GM23248 (cell line): Measurements from ENCODE around the gene UGGT1. TPM values are rescaled to one million over a fixed set of nuclear protein-coding genes. Genes with fewer than 3 reads are reported as not detected.

Experiments
- DNase-seq: peaks from one replicate; pipeline ENCODE4 v3.0.0-alpha.2; 2015
- H2AFZ ChIP-seq: fragments of 200-600 bp; sonication (generic); 2 replicates; pipeline ENCODE4 v1.6.1; 2016; ENCODE audit warnings: antibody characterized with exemption
- H3F3A ChIP-seq: fragments of 200-600 bp; sonication (generic); 2 replicates; pipeline ENCODE4 v1.6.1; 2016; ENCODE audit warnings: mild to moderate bottlenecking, antibody characterized with exemption, mixed run types; ENCODE audit not compliant: insufficient read depth
- H3K27ac ChIP-seq: fragments of 200-600 bp; sonication (generic); 2 replicates; pipeline ENCODE4 v1.5.1; 2016; ENCODE audit warnings: mild to moderate bottlenecking
- H3K27me3 ChIP-seq: fragments of 200-600 bp; sonication (generic); replicated peaks from 2 replicates; pipeline ENCODE4 v1.6.1; 2016; ENCODE audit warnings: mild to moderate bottlenecking; ENCODE audit not compliant: insufficient read depth
- H3K36me3 ChIP-seq: fragments of 200-600 bp; sonication (generic); 2 replicates; pipeline ENCODE4 v1.6.1; 2016; ENCODE audit warnings: low read depth, mild to moderate bottlenecking
- H3K4me1 ChIP-seq: fragments of 200-600 bp; sonication (generic); 2 replicates; pipeline ENCODE4 v1.6.1; 2016; ENCODE audit warnings: mild to moderate bottlenecking; ENCODE audit not compliant: insufficient read depth
- H3K4me2 ChIP-seq: fragments of 200-600 bp; sonication (generic); one replicate; pipeline ENCODE4 v1.6.1; 2016; ENCODE audit warnings: mild to moderate bottlenecking; ENCODE audit not compliant: unreplicated experiment
- H3K4me3 ChIP-seq: fragments of 200-600 bp; sonication (generic); 2 replicates; pipeline ENCODE4 v1.5.1; 2016; ENCODE audit warnings: mild to moderate bottlenecking
- H3K79me2 ChIP-seq: fragments of 200-600 bp; sonication (generic); 2 replicates; pipeline ENCODE4 v1.6.1; 2016; ENCODE audit warnings: mild to moderate bottlenecking; ENCODE audit not compliant: insufficient read depth
- H3K9ac ChIP-seq: fragments of 200-600 bp; sonication (generic); 2 replicates; pipeline ENCODE4 v1.6.1; 2016; ENCODE audit warnings: mild to moderate bottlenecking
- H3K9me2 ChIP-seq: fragments of 200-600 bp; sonication (generic); 2 replicates; pipeline ENCODE4 v1.6.1; 2016; ENCODE audit warnings: mixed run types, mild to moderate bottlenecking, moderate library complexity; ENCODE audit not compliant: insufficient read depth
- H3K9me3 ChIP-seq: fragments of 200-600 bp; sonication (generic); one replicate; pipeline ENCODE4 v1.6.1; 2017; ENCODE audit warnings: low read depth
- H4K20me1 ChIP-seq: fragments of 200-600 bp; sonication (generic); 2 replicates; pipeline ENCODE4 v1.6.0; 2016; ENCODE audit not compliant: insufficient read depth
- EZH2 ChIP-seq: fragments of 200-600 bp; sonication (generic); IDR thresholded peaks from 2 replicates; pipeline ENCODE4 v1.6.1; 2018; ENCODE audit warnings: antibody characterized with exemption, mild to moderate bottlenecking; ENCODE audit not compliant: insufficient read depth, poor library complexity, severe bottlenecking
- EZH2phosphoT487 ChIP-seq: fragments of 200-600 bp; sonication (generic); IDR thresholded peaks from 2 replicates; pipeline ENCODE4 v1.6.1; 2018; ENCODE audit warnings: antibody characterized with exemption, moderate library complexity, mild to moderate bottlenecking, low read depth; ENCODE audit not compliant: insufficient read depth
- WGBS, 2 experiments: methylation state at CpG; one replicate each; pipeline ENCODE4 v1.1.6; 2015 to 2017; ENCODE audit warnings: low lambda C conversion rate in 2 of 2, low coverage in 1 of 2; ENCODE audit errors: missing lambda C conversion rate in 2 of 2; 5-methylcytosine and 5-hydroxymethylcytosine counted together
- in situ Hi-C: fragments of 300-500 bp; cut with MboI; formaldehyde crosslinking; loops from 2 replicates; pipeline ENCODE4 v1.15.0; 2020
- polyA plus RNA-seq: library from polyadenylated mRNA; unstranded; fragments of >200 nt; fragmentation: Nextera tagmentation; extraction: Ambion mirVana; gene quantifications from 2 replicates; pipeline ENCODE4 v1.2.1, GENCODE V29; 2016
- total RNA-seq: library from RNA; depleted of rRNA; stranded (reverse); fragments of >200 nt; shearing (Covaris generic); gene quantifications from 2 replicates; pipeline ENCODE4 v1.2.3, GENCODE V29; 2014

The UGGT1 gene
- total and polyA plus RNA-seq, 2 experiments from 2014 or later = 16.9 to 53.6 TPM

GRCh38 chr2:128093762-128094161 lies 2.8 kb downstream of the UGGT1 start:
- 79 to 80% methylated on average over 5 of the region's 5 CpGs for WGBS, 2 experiments
- Histone ChIP-seq H3K27me3 (no peaks in the 10 kb centered on the region), H3F3A (no peaks in the 10 kb centered on the region), H3K4me2 (no peak overlapping the region), H3K9ac (no peak overlapping the region), H3K36me3 (peaks cover 5% of the 10 kb centered on the region; the same call in 1 of the 2 replicates), H3K4me3 (no peak overlapping the region), H3K9me2 (no peaks in the 10 kb centered on the region), H3K27ac (no peak overlapping the region), H3K9me3 (no peaks in the 10 kb centered on the region), H2AFZ (no peak overlapping the region), H3K4me1 (no peaks in the 10 kb centered on the region), H3K79me2 (peaks cover 77% of the 10 kb centered on the region), H4K20me1 (no peaks in the 10 kb centered on the region)
- DNase-seq = no peak
- TF ChIP-seq EZH2phosphoT487 (no peak), EZH2 (no peak)
- in situ Hi-C loops = no loop called here

GRCh38 chr2:128095201-128095600 lies 4.2 kb downstream of the UGGT1 start:
- Histone ChIP-seq H3K9me3 (no peaks in the 10 kb centered on the region), H3K27me3 (no peaks in the 10 kb centered on the region), H2AFZ (no peak overlapping the region), H3K27ac (no peak overlapping the region), H3K9me2 (no peaks in the 10 kb centered on the region), H3K4me3 (no peak overlapping the region), H3F3A (no peaks in the 10 kb centered on the region), H4K20me1 (no peaks in the 10 kb centered on the region), H3K36me3 (peaks cover 5% of the 10 kb centered on the region; the same call in 1 of the 2 replicates), H3K79me2 (peaks cover 91% of the 10 kb centered on the region), H3K9ac (no peak overlapping the region), H3K4me2 (no peak overlapping the region), H3K4me1 (no peaks in the 10 kb centered on the region)
- WGBS, 2 experiments = 61 to 63% methylated on average over 3 of the region's 3 CpGs
- DNase-seq = no peak
- TF ChIP-seq EZH2phosphoT487 (no peak), EZH2 (no peak)
- in situ Hi-C loops = no loop called here

- Histone ChIP-seq H3K36me3 (peaks cover 10% of the 10 kb centered on the region), H4K20me1 (no peaks in the 10 kb centered on the region), H3K9me3 (no peaks in the 10 kb centered on the region), H3K79me2 (peaks cover 63% of the 10 kb centered on the region), H3K27me3 (no peaks in the 10 kb centered on the region), H3F3A (no peaks in the 10 kb centered on the region), H3K9ac (no peak overlapping the region), H3K9me2 (no peaks in the 10 kb centered on the region), H3K4me1 (no peaks in the 10 kb centered on the region), H3K4me2 (no peak overlapping the region), H3K4me3 (no peak overlapping the region), H3K27ac (no peak overlapping the region), H2AFZ (no peak overlapping the region)
- WGBS, 2 experiments = 98 to 100% methylated on average over 1 of the region's 1 CpG
- TF ChIP-seq EZH2 (no peak), EZH2phosphoT487 (no peak)
- in situ Hi-C loops = no loop called here
- DNase-seq = no peak
Observed at GRCh38 chr2:128103407-128103806, 12.4 kb downstream of the UGGT1 start.

- H3K27me3 ChIP-seq = no peaks in the 10 kb centered on the region
- DNase-seq = no peak
- peaks cover 47% of the 10 kb centered on the region for H3K79me2 ChIP-seq
- no peak overlapping the region for H3K4me2 ChIP-seq
- no peaks in the 10 kb centered on the region for H3F3A ChIP-seq
- H3K4me1 ChIP-seq = no peaks in the 10 kb centered on the region
- TF ChIP-seq EZH2phosphoT487 (no peak), EZH2 (no peak)
- in situ Hi-C loops = no loop called here
- no peak overlapping the region for H3K27ac ChIP-seq
- H3K9me2 ChIP-seq = no peaks in the 10 kb centered on the region
- no peak overlapping the region for H3K4me3 ChIP-seq
- H4K20me1 ChIP-seq = no peaks in the 10 kb centered on the region
- H3K36me3 ChIP-seq = peaks cover 17% of the 10 kb centered on the region
- H2AFZ ChIP-seq = no peak overlapping the region
- H3K9ac ChIP-seq = no peak overlapping the region
- no peaks in the 10 kb centered on the region for H3K9me3 ChIP-seq
- WGBS, 2 experiments = 84 to 90% methylated on average over 4 of the region's 4 CpGs
Observed at GRCh38 chr2:128105072-128105471, 14.1 kb downstream of the UGGT1 start.

- H3K27ac ChIP-seq = no peak overlapping the region
- TF ChIP-seq EZH2phosphoT487 (no peak), EZH2 (no peak)
- peaks cover 3% of the 10 kb centered on the region; the same call in 1 of the 2 replicates for H3F3A ChIP-seq
- in situ Hi-C loops = no loop called here
- H3K36me3 ChIP-seq = peaks cover 17% of the 10 kb centered on the region
- H3K4me3 ChIP-seq = no peak overlapping the region
- no peak overlapping the region for H3K4me2 ChIP-seq
- H3K79me2 ChIP-seq = peaks cover 17% of the 10 kb centered on the region
- 100% methylated on average over 1 of the region's 1 CpG for whole genome bisulfite sequencing, 2 experiments
- DNase-seq = no peak
- no peak overlapping the region for H3K9ac ChIP-seq
- H3K4me1 ChIP-seq = no peaks in the 10 kb centered on the region
- no peaks in the 10 kb centered on the region for H3K9me2 ChIP-seq
- H3K27me3 ChIP-seq = no peaks in the 10 kb centered on the region
- H3K9me3 ChIP-seq = no peaks in the 10 kb centered on the region
- H2AFZ ChIP-seq = no peak overlapping the region
- H4K20me1 ChIP-seq = no peaks in the 10 kb centered on the region
Observed at GRCh38 chr2:128108166-128108565, 17.2 kb downstream of the UGGT1 start.
